Vagina (tissue), 2 donors: ENCODE measurements around the gene SPTLC3.

Experiments used
- POLR2A ChIP-seq, 2 donors: fragments of 450-650 bp; IDR thresholded peaks; one replicate each; pipeline ENCODE4 v1.6.1; 2017; ENCODE audit warnings: antibody characterized with exemption in 2 of 2, mild to moderate bottlenecking in 2 of 2, moderate library complexity in 2 of 2
- POLR2AphosphoS5 ChIP-seq, 2 donors: sonication (generic); formaldehyde crosslinking; IDR thresholded peaks; one replicate each; pipeline ENCODE4 v1.9.0; 2017; ENCODE audit warnings: antibody characterized with exemption in 2 of 2, mild to moderate bottlenecking in 2 of 2, low read depth in 1 of 2; ENCODE audit not compliant: insufficient read depth in 1 of 2
- TF ChIP-seq, protein P1 (sequence below), 3 experiments: fragments of 450-650 bp in 2 of 3; fragments of 200-600 bp in 1 of 3; sonication (generic) in 1 of 3; IDR thresholded peaks; one replicate each; pipeline ENCODE4 v1.5.1; 2017 to 2019; ENCODE audit warnings: antibody characterized with exemption in 3 of 3, mild to moderate bottlenecking in 2 of 3, moderate library complexity in 2 of 3

DNA sequence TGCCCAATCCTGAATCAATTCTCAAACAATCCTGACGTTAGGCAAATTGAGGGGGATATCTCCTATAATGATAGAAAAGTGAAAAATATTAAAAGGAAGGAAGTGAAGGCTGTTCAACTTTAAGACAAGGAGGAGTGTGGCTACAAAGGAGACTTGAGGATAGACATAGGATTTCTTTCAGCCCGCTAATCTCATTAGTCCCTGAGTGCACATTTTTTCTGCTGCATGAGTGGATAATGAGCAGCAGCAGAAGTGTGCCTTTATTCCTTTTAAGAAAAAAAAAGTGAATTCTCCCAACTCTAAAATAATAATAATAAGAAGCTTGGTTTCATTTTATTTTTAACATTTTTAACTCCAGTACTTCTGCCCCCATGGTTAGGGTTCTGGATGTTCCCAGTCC lies 102.0 kb downstream of the SPTLC3 start:
- TF ChIP-seq, protein P1, sequence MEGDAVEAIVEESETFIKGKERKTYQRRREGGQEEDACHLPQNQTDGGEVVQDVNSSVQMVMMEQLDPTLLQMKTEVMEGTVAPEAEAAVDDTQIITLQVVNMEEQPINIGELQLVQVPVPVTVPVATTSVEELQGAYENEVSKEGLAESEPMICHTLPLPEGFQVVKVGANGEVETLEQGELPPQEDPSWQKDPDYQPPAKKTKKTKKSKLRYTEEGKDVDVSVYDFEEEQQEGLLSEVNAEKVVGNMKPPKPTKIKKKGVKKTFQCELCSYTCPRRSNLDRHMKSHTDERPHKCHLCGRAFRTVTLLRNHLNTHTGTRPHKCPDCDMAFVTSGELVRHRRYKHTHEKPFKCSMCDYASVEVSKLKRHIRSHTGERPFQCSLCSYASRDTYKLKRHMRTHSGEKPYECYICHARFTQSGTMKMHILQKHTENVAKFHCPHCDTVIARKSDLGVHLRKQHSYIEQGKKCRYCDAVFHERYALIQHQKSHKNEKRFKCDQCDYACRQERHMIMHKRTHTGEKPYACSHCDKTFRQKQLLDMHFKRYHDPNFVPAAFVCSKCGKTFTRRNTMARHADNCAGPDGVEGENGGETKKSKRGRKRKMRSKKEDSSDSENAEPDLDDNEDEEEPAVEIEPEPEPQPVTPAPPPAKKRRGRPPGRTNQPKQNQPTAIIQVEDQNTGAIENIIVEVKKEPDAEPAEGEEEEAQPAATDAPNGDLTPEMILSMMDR (IDR thresholded peaks at IDR 0.05), result no peak
- TF ChIP-seq POLR2A (IDR thresholded peaks at IDR 0.05) (no peak), POLR2AphosphoS5 (IDR thresholded peaks at IDR 0.05; ENCODE audit: insufficient read depth in 1 of 2, low read depth in 1 of 2) (no peak)
